Central memory CD8-positive, alpha-beta T cell (primary cell): ENCODE data around the gene LAMB4.

ENCODE experiments used
- ATAC-seq: fragments of 150-1000 bp; cut with Tn5 transposase; replicated peaks from 2 replicates; pipeline ENCODE4 v1.10.0; 2022; ENCODE audit warnings: mild to moderate bottlenecking, moderate FRiP score, moderate number of reproducible peaks; ENCODE audit not compliant: poor library complexity, severe bottlenecking; ENCODE audit errors: extremely low read depth
- DNase-seq, 2 donors: peaks; one replicate each; pipeline ENCODE4 v3.0.0; 2021; ENCODE audit warnings: low spot score in 2 of 2
- H3K27ac Mint-ChIP-seq: one replicate; pipeline ENCODE4 v1.8.0; 2022; ENCODE audit warnings: low read depth, mild to moderate bottlenecking, moderate library complexity, mixed read lengths
- H3K27me3 Mint-ChIP-seq: one replicate; pipeline ENCODE4 v1.8.0; 2022; ENCODE audit warnings: mixed read lengths
- H3K36me3 Mint-ChIP-seq: one replicate; pipeline ENCODE4 v1.8.0; 2022; ENCODE audit warnings: mild to moderate bottlenecking, moderate library complexity, mixed read lengths; ENCODE audit not compliant: insufficient read depth
- H3K4me1 Mint-ChIP-seq: one replicate; pipeline ENCODE4 v1.8.0; 2022; ENCODE audit warnings: mixed read lengths
- H3K4me3 Mint-ChIP-seq: one replicate; pipeline ENCODE4 v1.8.0; 2022; ENCODE audit warnings: mild to moderate bottlenecking, moderate library complexity, mixed read lengths
- H3K9me3 Mint-ChIP-seq: one replicate; pipeline ENCODE4 v1.8.0; 2022; ENCODE audit warnings: mixed read lengths

Gene LAMB4

GRCh38 chr7:108024538-108024937 is 105.6 kb downstream of the LAMB4 start:
- Mint-ChIP-seq H3K4me1 (no peaks in the 10 kb centered on the region), H3K4me3 (no peak overlapping the region), H3K27ac (no peak overlapping the region), H3K27me3 (peaks cover 19% of the 10 kb centered on the region), H3K36me3 (no peaks in the 10 kb centered on the region), H3K9me3 (no peaks in the 10 kb centered on the region)
- ATAC-seq = no peak
- no peak for DNase-seq

- no peak overlapping the region for H3K27ac Mint-ChIP-seq
- no peak overlapping the region for H3K4me3 Mint-ChIP-seq
- H3K9me3 Mint-ChIP-seq = no peaks in the 10 kb centered on the region
These were observed 109.6 kb downstream of the LAMB4 start for GRCh38 chr7:108020585-108020984.

GRCh38 chr7:108018668-108019067 is 111.5 kb downstream of the LAMB4 start:
- no peak for DNase-seq
- peaks cover 35% of the 10 kb centered on the region for H3K27me3 Mint-ChIP-seq
- no peaks in the 10 kb centered on the region for H3K9me3 Mint-ChIP-seq
- H3K27ac Mint-ChIP-seq = no peak overlapping the region
- no peaks in the 10 kb centered on the region for H3K4me1 Mint-ChIP-seq
- ATAC-seq = no peak
- H3K4me3 Mint-ChIP-seq = no peak overlapping the region
- no peaks in the 10 kb centered on the region for H3K36me3 Mint-ChIP-seq

More at GRCh38 chr7:108020585-108020984, 109.6 kb downstream of the LAMB4 start:
- ATAC-seq = no peak
- H3K27me3 Mint-ChIP-seq = peaks cover 35% of the 10 kb centered on the region
- H3K4me1 Mint-ChIP-seq = no peaks in the 10 kb centered on the region
- H3K36me3 Mint-ChIP-seq = no peaks in the 10 kb centered on the region
- DNase-seq = no peak

- no peaks in the 10 kb centered on the region for H3K9me3 Mint-ChIP-seq
- no peak overlapping the region for H3K4me3 Mint-ChIP-seq
- H3K4me1 Mint-ChIP-seq = no peaks in the 10 kb centered on the region
- no peak overlapping the region for H3K27ac Mint-ChIP-seq
- DNase-seq = no peak
- H3K36me3 Mint-ChIP-seq = no peaks in the 10 kb centered on the region
- ATAC-seq = no peak
- H3K27me3 Mint-ChIP-seq = peaks cover 40% of the 10 kb centered on the region
These were observed 112.4 kb downstream of the LAMB4 start for GRCh38 chr7:108017776-108018151.

GRCh38 chr7:108016841-108017775 is 113.1 kb downstream of the LAMB4 start:
- Mint-ChIP-seq H3K27ac (no peak overlapping the region), H3K27me3 (peaks cover 45% of the 10 kb centered on the region), H3K4me1 (no peaks in the 10 kb centered on the region), H3K4me3 (no peak overlapping the region), H3K9me3 (no peaks in the 10 kb centered on the region), H3K36me3 (no peaks in the 10 kb centered on the region)
- ATAC-seq = no peak
- DNase-seq = no peak

- Mint-ChIP-seq H3K4me3 (no peak overlapping the region), H3K27me3 (peaks cover 44% of the 10 kb centered on the region), H3K27ac (no peak overlapping the region), H3K4me1 (no peaks in the 10 kb centered on the region), H3K36me3 (no peaks in the 10 kb centered on the region), H3K9me3 (no peaks in the 10 kb centered on the region)
- no peak for DNase-seq
- no peak for ATAC-seq
These were observed 114.4 kb downstream of the LAMB4 start for GRCh38 chr7:108015740-108016139.

GRCh38 chr7:108014747-108015682 is 115.1 kb downstream of the LAMB4 start:
- Mint-ChIP-seq H3K4me1 (no peaks in the 10 kb centered on the region), H3K4me3 (no peak overlapping the region), H3K27ac (no peak overlapping the region), H3K9me3 (no peaks in the 10 kb centered on the region), H3K36me3 (no peaks in the 10 kb centered on the region), H3K27me3 (peaks cover 44% of the 10 kb centered on the region)
- no peak for DNase-seq
- ATAC-seq = no peak

- DNase-seq (no peak), ATAC-seq (no peak)
- Mint-ChIP-seq H3K27me3 (peaks cover 37% of the 10 kb centered on the region), H3K4me1 (no peaks in the 10 kb centered on the region), H3K27ac (no peak overlapping the region), H3K9me3 (no peaks in the 10 kb centered on the region), H3K36me3 (no peaks in the 10 kb centered on the region), H3K4me3 (no peak overlapping the region)
These were observed 115.9 kb downstream of the LAMB4 start for GRCh38 chr7:108014215-108014614.

- H3K9me3 Mint-ChIP-seq = no peaks in the 10 kb centered on the region
- H3K36me3 Mint-ChIP-seq = no peaks in the 10 kb centered on the region
- no peaks in the 10 kb centered on the region for H3K4me1 Mint-ChIP-seq
- H3K4me3 Mint-ChIP-seq = no peak overlapping the region
- ATAC-seq (no peak), DNase-seq (no peak)
- H3K27ac Mint-ChIP-seq = no peak overlapping the region
- peaks cover 25% of the 10 kb centered on the region for H3K27me3 Mint-ChIP-seq
These were observed 117.4 kb downstream of the LAMB4 start for GRCh38 chr7:108012499-108013430.

GRCh38 chr7:108010377-108010776 is 119.8 kb downstream of the LAMB4 start:
- Mint-ChIP-seq H3K27me3 (peaks cover 40% of the 10 kb centered on the region), H3K4me1 (no peaks in the 10 kb centered on the region), H3K9me3 (no peaks in the 10 kb centered on the region), H3K36me3 (no peaks in the 10 kb centered on the region), H3K27ac (no peak overlapping the region), H3K4me3 (no peak overlapping the region)
- no peak for DNase-seq
- ATAC-seq = no peak

- no peak overlapping the region for H3K4me3 Mint-ChIP-seq
- H3K9me3 Mint-ChIP-seq = no peaks in the 10 kb centered on the region
- H3K36me3 Mint-ChIP-seq = no peaks in the 10 kb centered on the region
- no peak for DNase-seq
- H3K27me3 Mint-ChIP-seq = peaks cover 45% of the 10 kb centered on the region
- no peak overlapping the region for H3K27ac Mint-ChIP-seq
- ATAC-seq = no peak
- H3K4me1 Mint-ChIP-seq = no peaks in the 10 kb centered on the region
These were observed 120.3 kb downstream of the LAMB4 start for GRCh38 chr7:108009873-108010272.

- peaks cover 5% of the 10 kb centered on the region for H3K4me1 Mint-ChIP-seq
- peaks cover 56% of the 10 kb centered on the region for H3K27me3 Mint-ChIP-seq
- ATAC-seq (no peak), DNase-seq (no peak)
- no peaks in the 10 kb centered on the region for H3K9me3 Mint-ChIP-seq
- no peaks in the 10 kb centered on the region for H3K36me3 Mint-ChIP-seq
- H3K27ac Mint-ChIP-seq = no peak overlapping the region
- H3K4me3 Mint-ChIP-seq = no peak overlapping the region
These were observed 121.3 kb downstream of the LAMB4 start for GRCh38 chr7:108008827-108009226.
